T-helper 1 cell treated with Interleukin-12 subunit alpha and Interleukin-12 subunit beta and Interleukin-4 antibody, amounts not matched to agents 30 ng/mL and 1 ng/mL, for 36 hours (primary cell): ENCODE results near the gene ADAM30. TPM values are rescaled to one million over a fixed set of nuclear protein-coding genes. Genes with fewer than 3 reads are reported as not detected.

ENCODE experiments used
- intact Hi-C: fragments of 100-400 bp; cut with micrococcal nuclease; formaldehyde crosslinking; loops from one replicate; pipeline ENCODE4 v1.15.1; 2024
- total RNA-seq: library from RNA; stranded (reverse); gene quantifications from 2 replicates; pipeline ENCODE4 v1.2.3, GENCODE V29; 2022

Gene ADAM30
- total RNA-seq = not detected in 2 replicates

DNA sequence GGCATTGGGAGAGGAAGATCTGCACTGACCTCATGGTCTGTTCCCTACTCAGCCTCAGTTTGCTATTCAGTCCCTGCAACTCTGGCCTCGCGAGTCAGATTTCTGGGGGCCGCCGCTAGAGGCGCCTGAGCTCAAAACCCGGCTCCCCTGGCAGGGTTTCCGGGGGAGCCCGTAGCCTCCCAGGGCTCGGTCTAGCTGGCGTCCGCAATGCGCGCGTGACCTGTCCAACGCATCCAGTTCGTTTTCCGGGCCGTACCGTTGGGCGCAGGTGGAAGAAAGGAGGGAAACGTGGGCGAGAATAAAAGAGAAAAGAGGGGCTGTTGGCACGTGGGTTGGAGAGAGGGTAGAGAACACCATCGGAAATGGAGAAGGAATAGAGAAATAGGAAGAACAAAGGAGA lies at the start of gene ADAM30:
TSS of gene ADAM30 (minus strand) at position 213 of the 400 bp plus-strand sequence. CDS start at position 34, 179 bp downstream.
- intact Hi-C loops = no loop called here

DNA sequence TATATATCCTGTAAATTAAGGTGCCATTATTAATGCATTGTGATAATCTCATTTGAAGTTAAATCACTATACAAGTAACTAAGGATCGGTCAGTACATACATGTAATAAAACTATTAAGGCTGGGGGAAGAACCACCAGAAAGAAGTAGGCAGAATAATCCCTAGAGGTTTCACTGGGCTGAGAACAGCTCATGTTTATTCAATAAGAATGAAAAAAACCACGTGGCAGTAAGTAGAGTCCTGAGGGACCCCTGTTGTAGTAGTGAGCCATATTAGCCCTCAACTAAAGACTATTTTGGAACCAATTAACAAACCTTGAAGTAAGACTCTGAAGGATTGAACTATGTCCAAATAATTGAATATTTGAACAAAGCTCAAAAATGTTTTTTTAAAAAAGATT lies 46.9 kb upstream of the ADAM30 start:
- intact Hi-C loops = no loop called here

DNA sequence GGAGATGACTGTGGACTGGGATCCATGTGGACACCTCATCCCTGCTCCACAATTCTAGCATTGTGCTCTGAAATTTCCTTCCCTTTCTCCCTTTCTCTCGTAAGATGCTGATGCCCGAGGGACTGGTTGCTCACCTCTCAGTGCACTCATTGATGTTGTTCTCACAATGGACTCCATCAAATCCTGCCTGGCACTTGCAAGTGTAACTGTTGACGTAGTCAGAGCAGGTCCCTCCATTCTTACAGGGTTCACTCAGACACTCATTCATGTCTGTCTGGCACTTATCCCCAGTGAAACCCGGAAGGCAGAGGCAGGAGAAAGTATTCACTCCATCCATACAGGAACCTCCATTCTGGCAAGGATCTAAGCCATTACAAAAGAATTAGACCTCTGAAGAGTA lies 45.1 kb upstream of the ADAM30 start:
- intact Hi-C loops = no loop called here

GRCh38 chr1:119940697-119941096 lies 44.4 kb upstream of the ADAM30 start:
- intact Hi-C loops = no loop called here

GRCh38 chr1:119937198-119937597 lies 40.9 kb upstream of the ADAM30 start:
- intact Hi-C loops = no loop called here

DNA sequence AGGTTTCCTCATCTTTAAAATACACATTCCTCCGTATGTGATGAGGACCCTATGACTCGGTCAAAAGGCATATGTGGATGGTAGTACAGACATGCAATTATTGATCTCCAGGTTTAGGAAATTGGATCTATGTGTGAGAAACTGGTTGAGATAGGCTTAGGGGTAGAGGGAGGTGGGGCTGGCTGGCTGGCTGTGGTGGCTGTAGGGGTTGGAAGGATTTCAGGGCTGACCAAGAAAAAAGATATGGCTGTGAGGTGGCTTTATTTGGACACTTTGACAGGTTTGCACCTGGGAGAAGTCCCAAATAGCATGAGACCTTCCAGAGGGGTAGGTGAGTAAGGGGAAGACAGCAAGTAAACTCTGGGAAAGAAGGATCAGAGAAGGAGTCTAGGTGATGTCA lies 39.6 kb upstream of the ADAM30 start:
- intact Hi-C loops = no loop called here

DNA sequence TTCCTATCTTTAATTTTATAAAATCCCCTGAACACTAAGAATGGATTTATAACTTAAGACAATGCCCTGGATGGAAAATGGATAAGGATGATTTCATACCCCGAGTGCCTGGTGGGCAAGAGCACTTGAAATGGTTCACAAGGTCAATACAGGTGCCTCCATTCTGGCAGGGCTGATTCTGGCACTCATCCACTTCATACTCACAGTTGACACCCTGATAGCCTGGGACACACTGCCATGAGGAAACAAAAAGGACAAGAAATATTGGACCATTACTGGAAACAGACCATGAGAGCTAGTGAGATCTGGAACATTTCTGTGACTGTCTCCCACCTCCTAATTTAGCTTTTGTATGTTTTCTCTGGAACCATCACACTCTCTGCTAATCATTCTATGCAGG lies 39.1 kb upstream of the ADAM30 start:
- intact Hi-C loops = no loop called here

GRCh38 chr1:119933397-119933796 lies 37.1 kb upstream of the ADAM30 start:
- intact Hi-C loops = no loop called here

DNA sequence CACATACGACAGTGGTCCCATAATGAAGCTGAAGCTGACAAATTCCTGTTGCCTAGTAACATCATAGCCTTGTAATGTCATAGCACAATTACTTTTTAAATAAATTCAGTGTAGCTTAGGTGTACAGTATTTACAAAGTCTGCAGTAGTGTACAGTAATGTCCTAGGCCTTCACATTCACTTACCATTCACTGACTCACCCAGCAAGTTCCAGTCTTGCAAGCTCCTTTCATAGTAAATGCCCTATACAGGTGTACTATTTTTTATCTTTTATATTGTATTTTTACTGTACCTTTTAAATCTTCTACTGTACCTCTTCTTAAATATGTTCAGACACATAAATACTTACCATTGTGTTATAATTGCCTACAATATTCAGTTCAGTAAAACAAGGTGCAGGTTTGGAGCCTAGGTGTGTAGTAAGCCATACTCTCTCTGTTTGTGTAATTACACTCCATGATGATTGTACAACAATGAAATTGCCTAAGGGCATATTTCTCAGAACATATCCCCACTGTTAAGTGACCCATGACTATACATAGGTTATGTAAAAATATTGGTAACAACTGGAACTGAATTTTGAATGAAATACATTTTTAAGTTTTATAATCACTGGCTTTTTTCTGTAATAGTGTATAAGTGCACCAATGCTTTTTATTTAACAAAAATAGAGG lies 33.5 kb upstream of the ADAM30 start:
- intact Hi-C loops = no loop called here

GRCh38 chr1:119926553-119926952 lies 30.2 kb upstream of the ADAM30 start:
- intact Hi-C loops = no loop called here

- intact Hi-C loops = no loop called here
Observed at GRCh38 chr1:119924948-119925898, 28.9 kb upstream of the ADAM30 start.

DNA sequence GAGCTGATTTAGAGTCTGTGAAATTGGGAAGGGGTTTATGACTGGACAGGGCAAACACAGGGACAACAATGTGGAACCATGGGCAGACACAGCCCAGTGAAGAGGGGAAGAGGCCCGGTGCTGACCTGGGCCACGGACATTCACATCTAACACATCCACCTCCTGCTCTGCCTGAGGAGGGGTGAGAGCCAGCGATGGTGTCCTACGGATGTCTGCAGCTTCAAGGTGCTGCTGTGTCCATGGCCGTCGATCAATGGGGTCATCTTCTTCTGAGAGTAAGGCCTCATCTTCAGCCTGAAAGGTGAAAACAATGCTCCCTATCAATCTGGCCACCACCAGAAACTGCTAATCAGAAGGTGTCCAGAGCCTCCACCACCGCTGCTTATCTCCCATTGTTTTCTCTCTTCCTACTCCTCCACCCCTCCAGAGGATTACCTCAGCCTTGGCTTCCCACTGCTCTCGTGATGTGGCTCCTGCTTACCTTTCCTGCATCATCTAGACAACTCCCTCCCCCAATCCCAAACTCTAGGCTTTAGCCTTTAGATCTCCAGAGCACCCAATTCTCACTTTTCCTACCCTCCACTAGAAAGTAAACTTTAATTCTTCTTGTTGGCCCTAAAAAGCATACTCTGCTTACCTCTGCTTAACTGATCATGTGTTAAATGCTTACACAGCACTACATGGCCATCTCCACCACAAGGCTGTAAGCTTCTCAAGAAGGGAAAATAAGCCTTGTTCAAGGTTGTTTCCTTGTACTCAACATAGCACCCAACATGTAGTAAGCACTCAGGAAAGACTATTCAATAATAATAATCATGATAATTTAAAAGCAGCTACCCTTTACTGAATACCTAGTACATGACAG lies 24.0 kb upstream of the ADAM30 start:
- intact Hi-C loops = no loop called here

GRCh38 chr1:119919241-119919640 lies 22.9 kb upstream of the ADAM30 start:
- intact Hi-C loops = no loop called here

DNA sequence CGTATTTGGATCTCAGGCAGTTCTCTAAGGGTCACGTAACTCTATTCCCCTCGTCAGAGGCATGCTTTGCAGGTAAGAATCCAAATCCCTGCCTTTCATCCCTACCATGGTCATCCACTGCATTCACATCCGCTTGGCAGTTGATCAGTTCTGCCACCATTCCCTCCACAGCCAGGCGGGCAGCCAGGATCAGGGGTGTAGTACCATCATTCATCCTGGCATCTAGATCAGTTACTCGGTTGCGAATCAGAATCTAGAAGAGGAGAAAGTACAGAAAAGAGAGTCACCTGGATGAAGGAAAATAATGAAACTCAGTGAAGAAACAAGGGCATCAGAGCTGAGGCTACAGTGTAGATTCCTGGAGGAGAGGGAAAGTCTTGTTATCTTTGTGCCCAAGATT lies 22.0 kb upstream of the ADAM30 start:
- intact Hi-C loops = no loop called here

- intact Hi-C loops = no loop called here
Observed at GRCh38 chr1:119917304-119918055, 21.2 kb upstream of the ADAM30 start.

- intact Hi-C loops = no loop called here
Observed at GRCh38 chr1:119915517-119915916, 19.2 kb upstream of the ADAM30 start.

GRCh38 chr1:119914071-119914470 lies 17.8 kb upstream of the ADAM30 start:
- intact Hi-C loops = no loop called here

GRCh38 chr1:119912963-119913362 lies 16.6 kb upstream of the ADAM30 start:
- intact Hi-C loops = no loop called here

GRCh38 chr1:119911775-119912174 lies 15.5 kb upstream of the ADAM30 start:
- intact Hi-C loops = no loop called here

DNA sequence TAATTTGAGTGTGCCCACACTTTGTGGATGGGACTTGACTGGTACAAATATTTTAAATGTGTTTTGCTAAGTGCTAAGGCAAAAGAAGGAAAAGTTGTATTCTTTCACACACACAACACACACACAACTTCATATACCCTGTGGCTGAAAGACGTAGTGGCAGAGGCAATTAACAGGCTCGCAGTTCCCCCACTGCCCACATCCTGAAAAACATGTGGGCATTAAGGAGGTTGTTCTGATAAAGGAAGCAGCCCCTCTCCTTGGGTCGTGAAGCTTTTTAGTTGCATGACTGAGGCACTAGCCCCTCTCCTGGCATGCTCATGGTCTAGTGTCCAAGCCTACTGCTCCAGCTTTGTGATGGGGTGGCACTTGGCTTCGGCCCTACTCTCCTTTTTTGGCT lies 14.3 kb upstream of the ADAM30 start:
- intact Hi-C loops = no loop called here
